HepG2 (cell line): ENCODE results near the gene PCOLCE2. TPM values are rescaled to one million over a fixed set of nuclear protein-coding genes. Genes with fewer than 3 reads are reported as not detected.

Experiments used
- EED ChIP-seq: sonication (generic); formaldehyde crosslinking; IDR thresholded peaks from 2 replicates; pipeline ENCODE4 v1.5.0; 2020; ENCODE audit warnings: mild to moderate bottlenecking, missing genetic modification reagents
- ETV5 ChIP-seq: IDR thresholded peaks from 2 replicates; pipeline ENCODE4 v1.6.1; 2018; ENCODE audit warnings: missing biosample characterization, missing genetic modification reagents, inconsistent platforms, borderline replicate concordance
- HNF4A ChIP-seq: sonication (generic); formaldehyde crosslinking; IDR thresholded peaks from 2 replicates; pipeline ENCODE4 v1.4.0; 2020; ENCODE audit warnings: missing genetic modification reagents
- HOXA3 ChIP-seq: sonication (generic); formaldehyde crosslinking; IDR thresholded peaks from 2 replicates; pipeline ENCODE4 v1.5.0; 2020; ENCODE audit warnings: missing genetic modification reagents
- IRF2 ChIP-seq: IDR thresholded peaks from 2 replicates; pipeline ENCODE4 v1.6.1; 2018; ENCODE audit warnings: missing genetic modification reagents, missing compliant biosample characterization
- NCOA2 ChIP-seq: sonication (generic); formaldehyde crosslinking; IDR thresholded peaks from 2 replicates; pipeline ENCODE4 v1.8.0; 2022; ENCODE audit warnings: inconsistent platforms
- PHF21A ChIP-seq: sonication (generic); formaldehyde crosslinking; IDR thresholded peaks from 2 replicates; pipeline ENCODE4 v1.5.0; 2020; ENCODE audit warnings: mild to moderate bottlenecking, missing genetic modification reagents
- RAD51 ChIP-seq: fragments of 450-650 bp; IDR thresholded peaks from 2 replicates; pipeline ENCODE4 v1.6.1; 2016; ENCODE audit warnings: borderline replicate concordance
- RARA ChIP-seq: IDR thresholded peaks from 2 replicates; pipeline ENCODE4 v1.6.1; 2016; ENCODE audit warnings: missing genetic modification reagents, missing compliant biosample characterization
- RORA ChIP-seq: sonication (generic); formaldehyde crosslinking; IDR thresholded peaks from 2 replicates; pipeline ENCODE4 v1.5.0; 2020; ENCODE audit warnings: mild to moderate bottlenecking, missing genetic modification reagents, moderate library complexity
- RXRA ChIP-seq: sonication (generic); formaldehyde crosslinking; IDR thresholded peaks from 2 replicates; pipeline ENCODE4 v1.5.1; 2020; ENCODE audit warnings: missing genetic modification reagents
- RXRB ChIP-seq: IDR thresholded peaks from 2 replicates; pipeline ENCODE4 v1.6.1; 2016; ENCODE audit warnings: borderline replicate concordance, missing genetic modification reagents, missing compliant biosample characterization
- SALL2 ChIP-seq: sonication (generic); formaldehyde crosslinking; IDR thresholded peaks from 2 replicates; pipeline ENCODE4 v1.8.1; 2023; ENCODE audit warnings: mild to moderate bottlenecking, missing genetic modification reagents, inconsistent platforms
- ZNF207 ChIP-seq: fragments of 450-650 bp; IDR thresholded peaks from 2 replicates; pipeline ENCODE4 v1.6.1; 2016; ENCODE audit warnings: antibody characterized with exemption, borderline replicate concordance
- ZNF232 ChIP-seq: sonication (generic); formaldehyde crosslinking; IDR thresholded peaks from 2 replicates; pipeline ENCODE4 v1.4.0; 2020; ENCODE audit warnings: missing genetic modification reagents, borderline replicate concordance
- ZNF549 ChIP-seq: sonication (generic); formaldehyde crosslinking; IDR thresholded peaks from 2 replicates; pipeline ENCODE4 v1.5.0; 2020; ENCODE audit warnings: missing genetic modification reagents
- polyA plus RNA-seq, 8 experiments: library from polyadenylated mRNA; depleted of rRNA in 3 of 8; stranded (reverse) in 7 of 8; unstranded in 1 of 8; fragments of >200 nt; fragmentation: Illumina TruSeq in 4 of 8; extraction: Trizol in 4 of 8; gene quantifications; 2 replicates each; pipeline versions ENCODE4 v1.2.1 to v1.2.3, GENCODE V29; 2011 to 2016; ENCODE audit warnings: low read depth in 4 of 8, missing spikeins in 1 of 8, mixed read lengths in 1 of 8; ENCODE audit not compliant: insufficient read depth in 1 of 8
- total RNA-seq, 5 experiments: library from RNA; depleted of rRNA; stranded (reverse); fragments of >200 nt; fragmentation: Illumina TruSeq; extraction: Trizol; gene quantifications; 2 replicates each; pipeline ENCODE4 v1.2.3, GENCODE V29; 2016; ENCODE audit warnings: low read depth in 1 of 5
- TF ChIP-seq, protein P1 (sequence below): sonication (generic); formaldehyde crosslinking; IDR thresholded peaks from 2 replicates; pipeline ENCODE4 v1.5.1; 2020; ENCODE audit warnings: mild to moderate bottlenecking, missing genetic modification reagents
- TF ChIP-seq, protein P2 (sequence below): IDR thresholded peaks from 2 replicates; pipeline ENCODE4 v1.6.1; 2012; ENCODE audit warnings: inconsistent platforms
- TF ChIP-seq, protein P3 (sequence below), 2 experiments: IDR thresholded peaks; 2 replicates each; pipeline ENCODE4 v1.6.1; 2011 to 2012; ENCODE audit warnings: low read length in 2 of 2, borderline replicate concordance in 1 of 2, low read depth in 1 of 2, mild to moderate bottlenecking in 1 of 2, moderate library complexity in 1 of 2
- TF ChIP-seq, protein P4 (sequence below): sonication (generic); formaldehyde crosslinking; IDR thresholded peaks from 2 replicates; pipeline ENCODE4 v1.4.0; 2020; ENCODE audit warnings: missing genetic modification reagents, mild to moderate bottlenecking, borderline replicate concordance

PCOLCE2 gene
- total and polyA plus RNA-seq, 2 of the 13 experiments (the other 11 are each of a cell fraction or from before 2014, with no cell fraction given), result 0.71 to 2.0 TPM

DNA sequence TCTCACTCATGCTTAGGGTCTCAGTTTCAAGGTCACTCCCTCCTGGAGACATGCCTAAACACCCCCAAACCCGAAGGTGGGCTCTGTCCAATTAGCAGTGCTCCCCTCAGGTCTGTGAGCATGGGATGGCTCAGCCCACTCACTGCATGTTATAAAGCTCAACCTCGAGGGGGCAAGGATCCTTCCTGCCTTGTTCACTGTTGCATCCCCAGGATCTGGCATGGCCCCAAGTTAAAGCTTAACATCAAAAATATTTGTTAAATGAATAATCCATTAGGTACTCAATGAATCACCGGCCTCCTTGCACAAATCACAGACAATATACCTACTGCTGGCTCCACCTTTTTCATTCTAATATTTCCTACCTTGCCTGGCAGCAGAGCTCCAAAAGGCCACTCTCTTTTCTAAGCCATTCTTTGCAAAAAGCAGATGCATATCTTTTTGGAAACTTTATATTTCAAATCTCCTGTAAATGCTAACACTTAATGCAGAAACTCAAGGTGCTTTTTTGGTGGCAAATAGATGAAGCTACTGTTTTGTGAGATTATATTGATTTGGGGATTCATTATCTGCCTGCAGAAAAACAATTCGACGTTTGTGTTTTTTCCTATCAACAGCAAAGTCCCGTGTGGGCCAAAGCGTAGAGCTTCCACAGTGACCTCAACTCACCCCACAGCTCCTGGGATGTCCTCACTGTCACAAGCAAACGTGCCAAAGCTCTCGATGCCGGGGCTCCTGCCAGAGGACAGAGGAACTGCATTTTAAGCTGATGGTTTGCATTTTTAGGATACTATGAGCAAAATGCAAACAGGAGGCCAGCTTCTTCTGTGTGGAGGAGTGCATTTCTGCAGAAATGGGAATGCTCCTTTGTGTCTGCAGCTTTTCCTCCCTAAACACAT is 35.4 kb downstream of the PCOLCE2 start (continued):
- TF ChIP-seq, protein P1, sequence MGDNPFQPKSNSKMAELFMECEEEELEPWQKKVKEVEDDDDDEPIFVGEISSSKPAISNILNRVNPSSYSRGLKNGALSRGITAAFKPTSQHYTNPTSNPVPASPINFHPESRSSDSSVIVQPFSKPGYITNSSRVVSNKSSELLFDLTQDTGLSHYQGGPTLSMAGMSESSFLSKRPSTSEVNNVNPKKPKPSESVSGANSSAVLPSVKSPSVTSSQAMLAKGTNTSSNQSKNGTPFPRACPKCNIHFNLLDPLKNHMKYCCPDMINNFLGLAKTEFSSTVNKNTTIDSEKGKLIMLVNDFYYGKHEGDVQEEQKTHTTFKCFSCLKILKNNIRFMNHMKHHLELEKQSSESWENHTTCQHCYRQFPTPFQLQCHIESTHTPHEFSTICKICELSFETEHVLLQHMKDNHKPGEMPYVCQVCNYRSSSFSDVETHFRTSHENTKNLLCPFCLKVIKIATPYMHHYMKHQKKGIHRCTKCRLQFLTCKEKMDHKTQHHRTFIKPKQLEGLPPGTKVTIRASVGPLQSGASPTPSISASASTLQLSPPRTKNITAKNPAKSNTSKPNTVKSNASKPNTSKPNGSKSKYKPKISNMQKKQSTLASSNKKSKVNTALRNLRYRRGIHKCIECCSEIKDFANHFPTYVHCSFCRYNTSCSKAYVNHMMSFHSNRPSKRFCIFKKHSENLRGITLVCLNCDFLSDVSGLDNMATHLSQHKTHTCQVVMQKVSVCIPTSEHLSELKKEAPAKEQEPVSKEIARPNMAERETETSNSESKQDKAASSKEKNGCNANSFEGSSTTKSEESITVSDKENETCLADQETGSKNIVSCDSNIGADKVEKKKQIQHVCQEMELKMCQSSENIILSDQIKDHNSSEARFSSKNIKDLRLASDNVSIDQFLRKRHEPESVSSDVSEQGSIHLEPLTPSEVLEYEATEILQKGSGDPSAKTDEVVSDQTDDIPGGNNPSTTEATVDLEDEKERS (CRISPR knock-in tag), result peak; percentile 57; the same call in 1 of the 2 replicates
- peak; percentile 17; the same call in 1 of the 2 replicates for TF ChIP-seq PHF21A (CRISPR knock-in tag)
- TF ChIP-seq IRF2, result 0 out of 2 replicates have a peak, but pooled peaks have one; percentile 9
- TF ChIP-seq ZNF207, result no peak
- TF ChIP-seq ETV5 (CRISPR knock-in tag), result peak; percentile 47; the same call in 1 of the 2 replicates
- no peak for TF ChIP-seq ZNF232 (CRISPR knock-in tag)
- no peak for TF ChIP-seq RAD51
- peak; percentile 47; the same call in 1 of the 2 replicates for TF ChIP-seq HOXA3 (CRISPR knock-in tag)
- no peak for TF ChIP-seq SALL2 (CRISPR knock-in tag)
- peak; percentile 64; the same call in 1 of the 2 replicates for TF ChIP-seq RXRA (CRISPR knock-in tag)
- TF ChIP-seq, protein P2, sequence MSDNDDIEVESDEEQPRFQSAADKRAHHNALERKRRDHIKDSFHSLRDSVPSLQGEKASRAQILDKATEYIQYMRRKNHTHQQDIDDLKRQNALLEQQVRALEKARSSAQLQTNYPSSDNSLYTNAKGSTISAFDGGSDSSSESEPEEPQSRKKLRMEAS, result no peak
- TF ChIP-seq, protein P3, sequence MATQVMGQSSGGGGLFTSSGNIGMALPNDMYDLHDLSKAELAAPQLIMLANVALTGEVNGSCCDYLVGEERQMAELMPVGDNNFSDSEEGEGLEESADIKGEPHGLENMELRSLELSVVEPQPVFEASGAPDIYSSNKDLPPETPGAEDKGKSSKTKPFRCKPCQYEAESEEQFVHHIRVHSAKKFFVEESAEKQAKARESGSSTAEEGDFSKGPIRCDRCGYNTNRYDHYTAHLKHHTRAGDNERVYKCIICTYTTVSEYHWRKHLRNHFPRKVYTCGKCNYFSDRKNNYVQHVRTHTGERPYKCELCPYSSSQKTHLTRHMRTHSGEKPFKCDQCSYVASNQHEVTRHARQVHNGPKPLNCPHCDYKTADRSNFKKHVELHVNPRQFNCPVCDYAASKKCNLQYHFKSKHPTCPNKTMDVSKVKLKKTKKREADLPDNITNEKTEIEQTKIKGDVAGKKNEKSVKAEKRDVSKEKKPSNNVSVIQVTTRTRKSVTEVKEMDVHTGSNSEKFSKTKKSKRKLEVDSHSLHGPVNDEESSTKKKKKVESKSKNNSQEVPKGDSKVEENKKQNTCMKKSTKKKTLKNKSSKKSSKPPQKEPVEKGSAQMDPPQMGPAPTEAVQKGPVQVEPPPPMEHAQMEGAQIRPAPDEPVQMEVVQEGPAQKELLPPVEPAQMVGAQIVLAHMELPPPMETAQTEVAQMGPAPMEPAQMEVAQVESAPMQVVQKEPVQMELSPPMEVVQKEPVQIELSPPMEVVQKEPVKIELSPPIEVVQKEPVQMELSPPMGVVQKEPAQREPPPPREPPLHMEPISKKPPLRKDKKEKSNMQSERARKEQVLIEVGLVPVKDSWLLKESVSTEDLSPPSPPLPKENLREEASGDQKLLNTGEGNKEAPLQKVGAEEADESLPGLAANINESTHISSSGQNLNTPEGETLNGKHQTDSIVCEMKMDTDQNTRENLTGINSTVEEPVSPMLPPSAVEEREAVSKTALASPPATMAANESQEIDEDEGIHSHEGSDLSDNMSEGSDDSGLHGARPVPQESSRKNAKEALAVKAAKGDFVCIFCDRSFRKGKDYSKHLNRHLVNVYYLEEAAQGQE (IDR thresholded peaks at IDR 0.05; ENCODE audit: borderline replicate concordance in 1 of 2, low read depth in 1 of 2, low read length in 2 of 2), result no peak
- TF ChIP-seq, protein P4, sequence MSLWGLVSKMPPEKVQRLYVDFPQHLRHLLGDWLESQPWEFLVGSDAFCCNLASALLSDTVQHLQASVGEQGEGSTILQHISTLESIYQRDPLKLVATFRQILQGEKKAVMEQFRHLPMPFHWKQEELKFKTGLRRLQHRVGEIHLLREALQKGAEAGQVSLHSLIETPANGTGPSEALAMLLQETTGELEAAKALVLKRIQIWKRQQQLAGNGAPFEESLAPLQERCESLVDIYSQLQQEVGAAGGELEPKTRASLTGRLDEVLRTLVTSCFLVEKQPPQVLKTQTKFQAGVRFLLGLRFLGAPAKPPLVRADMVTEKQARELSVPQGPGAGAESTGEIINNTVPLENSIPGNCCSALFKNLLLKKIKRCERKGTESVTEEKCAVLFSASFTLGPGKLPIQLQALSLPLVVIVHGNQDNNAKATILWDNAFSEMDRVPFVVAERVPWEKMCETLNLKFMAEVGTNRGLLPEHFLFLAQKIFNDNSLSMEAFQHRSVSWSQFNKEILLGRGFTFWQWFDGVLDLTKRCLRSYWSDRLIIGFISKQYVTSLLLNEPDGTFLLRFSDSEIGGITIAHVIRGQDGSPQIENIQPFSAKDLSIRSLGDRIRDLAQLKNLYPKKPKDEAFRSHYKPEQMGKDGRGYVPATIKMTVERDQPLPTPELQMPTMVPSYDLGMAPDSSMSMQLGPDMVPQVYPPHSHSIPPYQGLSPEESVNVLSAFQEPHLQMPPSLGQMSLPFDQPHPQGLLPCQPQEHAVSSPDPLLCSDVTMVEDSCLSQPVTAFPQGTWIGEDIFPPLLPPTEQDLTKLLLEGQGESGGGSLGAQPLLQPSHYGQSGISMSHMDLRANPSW, result no peak
- TF ChIP-seq HNF4A (CRISPR knock-in tag), result no peak
- TF ChIP-seq EED (CRISPR knock-in tag), result no peak
- 0 out of 2 replicates have a peak, but pooled peaks have one; percentile 15 for TF ChIP-seq NCOA2 (CRISPR knock-in tag)
- TF ChIP-seq RARA (CRISPR knock-in tag), result 0 out of 2 replicates have a peak, but pooled peaks have one; percentile 8
- TF ChIP-seq ZNF549 (CRISPR knock-in tag), result no peak
- peak; percentile 80 for TF ChIP-seq RXRB (CRISPR knock-in tag)
- TF ChIP-seq RORA (CRISPR knock-in tag), result 0 out of 2 replicates have a peak, but pooled peaks have one; percentile 60
